Suprapubic skin (tissue), 4 donors: ENCODE measurements around the gene ATP10B. TPM values are rescaled to one million over a fixed set of nuclear protein-coding genes. Genes with fewer than 3 reads are reported as not detected.

Experiments
- DNase-seq, 2 donors: peaks; one replicate each; pipeline ENCODE4 v3.0.0-alpha.2; 2019; ENCODE audit warnings: low spot score in 2 of 2
- H3K27ac ChIP-seq: fragments of 200-600 bp; sonication (generic); one replicate; pipeline ENCODE4 v1.5.1; 2019
- H3K27me3 ChIP-seq: fragments of 200-600 bp; sonication (generic); one replicate; pipeline ENCODE4 v1.5.1; 2019
- H3K36me3 ChIP-seq: fragments of 200-600 bp; sonication (generic); one replicate; pipeline ENCODE4 v1.5.1; 2019
- H3K4me1 ChIP-seq: fragments of 200-600 bp; sonication (generic); one replicate; pipeline ENCODE4 v1.5.1; 2019
- H3K4me3 ChIP-seq: fragments of 200-600 bp; sonication (generic); one replicate; pipeline ENCODE4 v1.5.1; 2019; ENCODE audit warnings: mild to moderate bottlenecking
- H3K9me3 ChIP-seq: fragments of 200-600 bp; sonication (generic); one replicate; pipeline ENCODE4 v1.5.1; 2019
- CTCF ChIP-seq, 2 donors: fragments of 200-600 bp in 1 of 2; fragments of 450-650 bp in 1 of 2; sonication (generic) in 1 of 2; IDR thresholded peaks; one replicate each; pipeline ENCODE4 v1.5.1; 2016 to 2019; ENCODE audit warnings: antibody characterized with exemption in 2 of 2, mild to moderate bottlenecking in 1 of 2, moderate library complexity in 1 of 2
- EP300 ChIP-seq: sonication (generic); formaldehyde crosslinking; IDR thresholded peaks from one replicate; pipeline ENCODE4 v1.6.1; 2017; ENCODE audit warnings: antibody characterized with exemption
- POLR2A ChIP-seq, 2 donors: fragments of 450-650 bp; IDR thresholded peaks; one replicate each; pipeline ENCODE4 v1.6.1; 2017; ENCODE audit warnings: antibody characterized with exemption in 2 of 2, mild to moderate bottlenecking in 2 of 2, moderate library complexity in 2 of 2
- POLR2AphosphoS5 ChIP-seq, 3 donors: sonication (generic); formaldehyde crosslinking; IDR thresholded peaks; one replicate each; pipeline ENCODE4 v1.6.1; 2017; ENCODE audit warnings: antibody characterized with exemption in 3 of 3
- WGBS: methylation state at CpG from one replicate; pipeline ENCODE4 v1.1.5; 2018; 5-methylcytosine and 5-hydroxymethylcytosine counted together
- total RNA-seq, 4 donors: library from RNA; depleted of rRNA; stranded (reverse); fragments of >200 nt; gene quantifications; one replicate each; pipeline ENCODE4 v1.1.0, GENCODE V29; 2016

ATP10B gene
- total RNA-seq, 4 donors from 2014 or later: 25.4 to 40.8 (median 29.2) TPM

DNA sequence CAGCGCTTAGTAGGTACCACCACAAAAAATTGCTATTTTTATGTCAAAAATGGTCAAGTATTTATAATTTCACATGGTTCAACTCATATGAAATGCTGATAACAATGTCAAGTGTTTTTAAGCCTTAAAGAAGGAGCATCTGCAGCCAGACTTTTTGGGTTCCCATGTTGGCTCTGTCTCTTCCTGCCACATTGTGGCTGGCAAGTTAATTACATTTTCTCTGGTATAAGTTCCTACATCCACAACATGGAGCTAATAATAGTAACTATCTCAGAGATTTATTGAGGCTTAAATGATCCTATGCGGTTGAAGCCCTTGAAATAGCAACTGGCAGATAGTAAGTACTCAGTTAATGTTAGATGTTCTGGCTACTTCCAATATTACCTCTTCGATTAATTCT, 5.4 kb downstream of the ATP10B start:
- TF ChIP-seq EP300: no peak
- TF ChIP-seq POLR2A (IDR thresholded peaks at IDR 0.05): no peak
- TF ChIP-seq CTCF (IDR thresholded peaks at IDR 0.05): no peak
- TF ChIP-seq POLR2AphosphoS5 (IDR thresholded peaks at IDR 0.05): no peak
- no peaks in the 10 kb centered on the region for H3K27me3 ChIP-seq
- no peaks in the 10 kb centered on the region for H3K9me3 ChIP-seq
- no peaks in the 10 kb centered on the region for H3K4me1 ChIP-seq
- no peak overlapping the region for H3K27ac ChIP-seq
- no peak for DNase-seq
- 66% methylated on average over 3 of the region's 3 CpGs for WGBS
- no peaks in the 10 kb centered on the region for H3K36me3 ChIP-seq
- H3K4me3 ChIP-seq: no peak overlapping the region

DNA sequence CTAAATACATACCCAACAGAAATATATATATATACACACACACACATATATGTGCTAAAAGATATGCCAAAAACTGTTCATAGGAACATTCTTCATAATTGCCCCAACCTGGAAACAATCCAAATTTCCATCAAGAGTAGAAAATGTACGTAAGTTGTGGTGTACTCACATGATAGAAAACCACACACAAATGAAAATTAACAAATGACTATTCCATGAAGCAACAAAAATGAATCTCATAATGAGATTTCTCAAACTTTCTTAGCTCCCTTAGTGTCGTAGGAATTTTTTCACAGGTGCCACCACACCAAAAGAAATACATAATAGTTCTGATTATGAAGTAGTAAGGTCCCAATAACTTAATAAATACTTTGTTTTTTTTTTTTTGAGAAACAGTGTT, 7.8 kb downstream of the ATP10B start:
- Histone ChIP-seq H3K27ac (no peak overlapping the region), H3K36me3 (no peaks in the 10 kb centered on the region), H3K27me3 (no peaks in the 10 kb centered on the region), H3K9me3 (no peaks in the 10 kb centered on the region), H3K4me1 (no peaks in the 10 kb centered on the region), H3K4me3 (no peak overlapping the region)
- TF ChIP-seq POLR2AphosphoS5 (IDR thresholded peaks at IDR 0.05) (no peak), POLR2A (IDR thresholded peaks at IDR 0.05) (no peak), CTCF (IDR thresholded peaks at IDR 0.05) (no peak), EP300 (no peak)
- WGBS: 49% methylated on average over 2 of the region's 2 CpGs
- DNase-seq: no peak

DNA sequence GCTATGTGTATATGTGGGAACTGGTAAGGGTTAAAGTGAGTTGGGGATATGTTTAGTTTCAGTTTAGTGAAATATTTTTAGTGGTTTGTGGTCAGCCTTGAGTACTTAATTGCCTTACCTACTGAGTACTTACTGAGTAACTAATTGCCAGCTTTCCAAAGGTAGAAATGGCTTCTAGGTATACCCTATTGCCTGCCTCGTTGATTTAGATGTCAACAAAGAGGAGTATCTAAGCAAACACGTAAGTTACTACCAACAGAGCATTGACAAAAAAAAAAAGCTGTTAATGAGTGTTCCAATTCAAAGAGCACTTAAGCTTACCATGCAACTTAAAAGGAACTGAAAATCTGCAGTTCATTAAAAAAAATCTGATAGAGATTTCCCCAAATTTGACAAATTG, 8.8 kb downstream of the ATP10B start:
- 26% methylated on average over 2 of the region's 2 CpGs for WGBS
- Histone ChIP-seq H3K36me3 (no peaks in the 10 kb centered on the region), H3K9me3 (no peaks in the 10 kb centered on the region), H3K4me1 (no peaks in the 10 kb centered on the region), H3K27me3 (no peaks in the 10 kb centered on the region), H3K27ac (no peak overlapping the region), H3K4me3 (no peak overlapping the region)
- TF ChIP-seq POLR2AphosphoS5 (IDR thresholded peaks at IDR 0.05) (no peak), POLR2A (IDR thresholded peaks at IDR 0.05) (no peak), CTCF (IDR thresholded peaks at IDR 0.05) (no peak), EP300 (no peak)
- DNase-seq: no peak

GRCh38 chr5:160837749-160838593, 14.0 kb downstream of the ATP10B start:
- Histone ChIP-seq H3K27ac (no peak overlapping the region), H3K9me3 (no peaks in the 10 kb centered on the region), H3K4me3 (no peak overlapping the region), H3K36me3 (no peaks in the 10 kb centered on the region), H3K27me3 (no peaks in the 10 kb centered on the region), H3K4me1 (no peaks in the 10 kb centered on the region)
- whole genome bisulfite sequencing: 34% methylated on average over 3 of the region's 3 CpGs
- TF ChIP-seq EP300: no peak
- no peak for TF ChIP-seq CTCF (IDR thresholded peaks at IDR 0.05)
- no peak for DNase-seq

DNA sequence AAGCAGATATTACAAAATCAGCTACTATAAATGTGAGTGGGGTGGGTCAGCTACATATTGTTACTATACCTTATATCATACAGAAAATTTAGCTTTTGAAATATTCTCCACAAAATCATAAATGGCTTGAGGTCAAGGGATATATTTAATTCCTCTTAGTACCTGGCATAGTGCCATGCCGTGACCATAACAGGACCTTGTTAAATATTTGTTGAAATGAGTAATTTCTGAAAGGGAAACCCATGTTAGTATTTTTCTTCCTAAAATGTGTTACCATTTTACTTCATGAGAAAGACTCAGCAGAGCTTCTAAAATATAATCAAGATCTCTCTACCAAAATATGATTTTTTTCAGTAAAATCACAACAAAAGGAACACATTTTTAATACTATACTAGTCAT, 14.8 kb downstream of the ATP10B start:
- no peaks in the 10 kb centered on the region for H3K36me3 ChIP-seq
- no peaks in the 10 kb centered on the region for H3K9me3 ChIP-seq
- no peaks in the 10 kb centered on the region for H3K4me1 ChIP-seq
- 0% methylated on average over 1 of the region's 1 CpG for WGBS
- H3K27me3 ChIP-seq: no peaks in the 10 kb centered on the region
- no peak for TF ChIP-seq POLR2A (IDR thresholded peaks at IDR 0.05)
- no peak for TF ChIP-seq EP300
- TF ChIP-seq POLR2AphosphoS5 (IDR thresholded peaks at IDR 0.05): no peak
- TF ChIP-seq CTCF (IDR thresholded peaks at IDR 0.05): no peak
- no peak for DNase-seq
- no peak overlapping the region for H3K27ac ChIP-seq
- no peak overlapping the region for H3K4me3 ChIP-seq
